ENCODE measurements around the gene UTS2.
A peak's percentile ranks its signal among the peaks of the same experiment; 100 is the strongest.

UTS2 gene

GRCh38 chr1:7862211-7863060 is 9.6 kb upstream of the UTS2 start:
- DNase-seq (ENCODE audit: low spot score), result no peak

GRCh38 chr1:7861452-7861851 is 8.6 kb upstream of the UTS2 start:
- no peak for DNase-seq (ENCODE audit: low spot score)

- no peak for DNase-seq (ENCODE audit: low spot score)
Measured at GRCh38 chr1:7860130-7860529, 7.3 kb upstream of the UTS2 start.

- DNase-seq (ENCODE audit: low spot score), result no peak
Measured at GRCh38 chr1:7859406-7859805, 6.5 kb upstream of the UTS2 start.

- no peak for DNase-seq (ENCODE audit: low spot score)
Measured at GRCh38 chr1:7857985-7858384, 5.1 kb upstream of the UTS2 start.

- DNase-seq (ENCODE audit: low spot score), result no peak
Measured at GRCh38 chr1:7857000-7857399, 4.1 kb upstream of the UTS2 start.

GRCh38 chr1:7856345-7856744 is 3.5 kb upstream of the UTS2 start:
- DNase-seq (ENCODE audit: low spot score), result peak; percentile 45

GRCh38 chr1:7853684-7854026 is 790 bp upstream of the UTS2 start:
- DNase-seq (ENCODE audit: low spot score), result no peak

GRCh38 chr1:7850786-7851185 is 2.1 kb downstream of the UTS2 start:
- DNase-seq (ENCODE audit: low spot score), result no peak

- no peak for DNase-seq (ENCODE audit: low spot score)
Measured at GRCh38 chr1:7847599-7847998, 5.3 kb downstream of the UTS2 start.

GRCh38 chr1:7846656-7847055 is 6.2 kb downstream of the UTS2 start:
- DNase-seq (ENCODE audit: low spot score), result no peak

- no peak for DNase-seq (ENCODE audit: low spot score)
Measured at GRCh38 chr1:7845761-7846160, 7.1 kb downstream of the UTS2 start.

- no peak for DNase-seq (ENCODE audit: low spot score)
Measured at GRCh38 chr1:7842517-7842916, 10.3 kb downstream of the UTS2 start.

- no peak for DNase-seq (ENCODE audit: low spot score)
Measured at GRCh38 chr1:7839526-7839925, 13.3 kb downstream of the UTS2 start.

GRCh38 chr1:7838714-7839113 is 14.2 kb downstream of the UTS2 start:
- no peak for DNase-seq (ENCODE audit: low spot score)

GRCh38 chr1:7833035-7833434 is 19.8 kb downstream of the UTS2 start:
- no peak for DNase-seq (ENCODE audit: low spot score)

- peak; percentile 26 for DNase-seq (ENCODE audit: low spot score)
Measured at GRCh38 chr1:7831458-7831857, 21.4 kb downstream of the UTS2 start.

- DNase-seq (ENCODE audit: low spot score), result no peak
Measured at GRCh38 chr1:7827126-7827955, 25.5 kb downstream of the UTS2 start.

GRCh38 chr1:7826363-7826762 is 26.5 kb downstream of the UTS2 start:
- DNase-seq (ENCODE audit: low spot score), result no peak

GRCh38 chr1:7824701-7825100 is 28.2 kb downstream of the UTS2 start:
- no peak for DNase-seq (ENCODE audit: low spot score)

- DNase-seq (ENCODE audit: low spot score), result no peak
Measured at GRCh38 chr1:7821282-7821681, 31.6 kb downstream of the UTS2 start.

- DNase-seq (ENCODE audit: low spot score), result no peak
Measured at GRCh38 chr1:7813677-7814373, 39.0 kb downstream of the UTS2 start.

- no peak for DNase-seq (ENCODE audit: low spot score)
Measured at GRCh38 chr1:7811476-7811875, 41.4 kb downstream of the UTS2 start.
